ENCODE measurements around the gene SNTA1. TPM values are rescaled to one million over a fixed set of nuclear protein-coding genes. Genes with fewer than 3 reads are reported as not detected.

The SNTA1 gene
- total and polyA plus RNA-seq, 2 of the 13 experiments (the other 11 are each of a cell fraction or from before 2014, with no cell fraction given): 16.4 to 18.3 TPM

- no peak for TF ChIP-seq HNF1A (IDR thresholded peaks at IDR 0.05; ENCODE audit: low read depth)
- peak; percentile 54; the same call in 1 of the 2 replicates for TF ChIP-seq HNF1A (CRISPR knock-in tag; IDR thresholded peaks at IDR 0.05; ENCODE audit: borderline replicate concordance)
- TF ChIP-seq KAT2B (IDR thresholded peaks at IDR 0.05; ENCODE audit: borderline replicate concordance, low read depth, low read length): no peak
- TF ChIP-seq JDP2 (CRISPR knock-in tag; IDR thresholded peaks at IDR 0.05; ENCODE audit: borderline replicate concordance): no peak
- TF ChIP-seq TEAD3 (CRISPR knock-in tag; optimal IDR thresholded peaks at IDR 0.05; ENCODE audit: borderline replicate concordance): peak; percentile 73
- TF ChIP-seq, protein P1, sequence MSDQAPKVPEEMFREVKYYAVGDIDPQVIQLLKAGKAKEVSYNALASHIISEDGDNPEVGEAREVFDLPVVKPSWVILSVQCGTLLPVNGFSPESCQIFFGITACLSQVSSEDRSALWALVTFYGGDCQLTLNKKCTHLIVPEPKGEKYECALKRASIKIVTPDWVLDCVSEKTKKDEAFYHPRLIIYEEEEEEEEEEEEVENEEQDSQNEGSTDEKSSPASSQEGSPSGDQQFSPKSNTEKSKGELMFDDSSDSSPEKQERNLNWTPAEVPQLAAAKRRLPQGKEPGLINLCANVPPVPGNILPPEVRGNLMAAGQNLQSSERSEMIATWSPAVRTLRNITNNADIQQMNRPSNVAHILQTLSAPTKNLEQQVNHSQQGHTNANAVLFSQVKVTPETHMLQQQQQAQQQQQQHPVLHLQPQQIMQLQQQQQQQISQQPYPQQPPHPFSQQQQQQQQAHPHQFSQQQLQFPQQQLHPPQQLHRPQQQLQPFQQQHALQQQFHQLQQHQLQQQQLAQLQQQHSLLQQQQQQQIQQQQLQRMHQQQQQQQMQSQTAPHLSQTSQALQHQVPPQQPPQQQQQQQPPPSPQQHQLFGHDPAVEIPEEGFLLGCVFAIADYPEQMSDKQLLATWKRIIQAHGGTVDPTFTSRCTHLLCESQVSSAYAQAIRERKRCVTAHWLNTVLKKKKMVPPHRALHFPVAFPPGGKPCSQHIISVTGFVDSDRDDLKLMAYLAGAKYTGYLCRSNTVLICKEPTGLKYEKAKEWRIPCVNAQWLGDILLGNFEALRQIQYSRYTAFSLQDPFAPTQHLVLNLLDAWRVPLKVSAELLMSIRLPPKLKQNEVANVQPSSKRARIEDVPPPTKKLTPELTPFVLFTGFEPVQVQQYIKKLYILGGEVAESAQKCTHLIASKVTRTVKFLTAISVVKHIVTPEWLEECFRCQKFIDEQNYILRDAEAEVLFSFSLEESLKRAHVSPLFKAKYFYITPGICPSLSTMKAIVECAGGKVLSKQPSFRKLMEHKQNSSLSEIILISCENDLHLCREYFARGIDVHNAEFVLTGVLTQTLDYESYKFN (CRISPR knock-in tag; conservative IDR thresholded peaks at IDR 0.05): peak; percentile 61; the same call in 1 of the 2 replicates
- TF ChIP-seq CSRNP1 (CRISPR knock-in tag; IDR thresholded peaks at IDR 0.05): peak; percentile 50; the same call in 1 of the 2 replicates
- 0 out of 2 replicates have a peak, but pooled peaks have one; percentile 26 for TF ChIP-seq ZNF383 (CRISPR knock-in tag; IDR thresholded peaks at IDR 0.05; ENCODE audit: borderline replicate concordance)
- no peak for TF ChIP-seq CENPBD1 (CRISPR knock-in tag; IDR thresholded peaks at IDR 0.05; ENCODE audit: borderline replicate concordance, low read depth)
- TF ChIP-seq, protein P2, sequence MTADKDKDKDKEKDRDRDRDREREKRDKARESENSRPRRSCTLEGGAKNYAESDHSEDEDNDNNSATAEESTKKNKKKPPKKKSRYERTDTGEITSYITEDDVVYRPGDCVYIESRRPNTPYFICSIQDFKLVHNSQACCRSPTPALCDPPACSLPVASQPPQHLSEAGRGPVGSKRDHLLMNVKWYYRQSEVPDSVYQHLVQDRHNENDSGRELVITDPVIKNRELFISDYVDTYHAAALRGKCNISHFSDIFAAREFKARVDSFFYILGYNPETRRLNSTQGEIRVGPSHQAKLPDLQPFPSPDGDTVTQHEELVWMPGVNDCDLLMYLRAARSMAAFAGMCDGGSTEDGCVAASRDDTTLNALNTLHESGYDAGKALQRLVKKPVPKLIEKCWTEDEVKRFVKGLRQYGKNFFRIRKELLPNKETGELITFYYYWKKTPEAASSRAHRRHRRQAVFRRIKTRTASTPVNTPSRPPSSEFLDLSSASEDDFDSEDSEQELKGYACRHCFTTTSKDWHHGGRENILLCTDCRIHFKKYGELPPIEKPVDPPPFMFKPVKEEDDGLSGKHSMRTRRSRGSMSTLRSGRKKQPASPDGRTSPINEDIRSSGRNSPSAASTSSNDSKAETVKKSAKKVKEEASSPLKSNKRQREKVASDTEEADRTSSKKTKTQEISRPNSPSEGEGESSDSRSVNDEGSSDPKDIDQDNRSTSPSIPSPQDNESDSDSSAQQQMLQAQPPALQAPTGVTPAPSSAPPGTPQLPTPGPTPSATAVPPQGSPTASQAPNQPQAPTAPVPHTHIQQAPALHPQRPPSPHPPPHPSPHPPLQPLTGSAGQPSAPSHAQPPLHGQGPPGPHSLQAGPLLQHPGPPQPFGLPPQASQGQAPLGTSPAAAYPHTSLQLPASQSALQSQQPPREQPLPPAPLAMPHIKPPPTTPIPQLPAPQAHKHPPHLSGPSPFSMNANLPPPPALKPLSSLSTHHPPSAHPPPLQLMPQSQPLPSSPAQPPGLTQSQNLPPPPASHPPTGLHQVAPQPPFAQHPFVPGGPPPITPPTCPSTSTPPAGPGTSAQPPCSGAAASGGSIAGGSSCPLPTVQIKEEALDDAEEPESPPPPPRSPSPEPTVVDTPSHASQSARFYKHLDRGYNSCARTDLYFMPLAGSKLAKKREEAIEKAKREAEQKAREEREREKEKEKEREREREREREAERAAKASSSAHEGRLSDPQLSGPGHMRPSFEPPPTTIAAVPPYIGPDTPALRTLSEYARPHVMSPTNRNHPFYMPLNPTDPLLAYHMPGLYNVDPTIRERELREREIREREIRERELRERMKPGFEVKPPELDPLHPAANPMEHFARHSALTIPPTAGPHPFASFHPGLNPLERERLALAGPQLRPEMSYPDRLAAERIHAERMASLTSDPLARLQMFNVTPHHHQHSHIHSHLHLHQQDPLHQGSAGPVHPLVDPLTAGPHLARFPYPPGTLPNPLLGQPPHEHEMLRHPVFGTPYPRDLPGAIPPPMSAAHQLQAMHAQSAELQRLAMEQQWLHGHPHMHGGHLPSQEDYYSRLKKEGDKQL (CRISPR knock-in tag; IDR thresholded peaks at IDR 0.05; ENCODE audit: low read depth): no peak
- no peak; the same call in 1 of the 2 replicates for TF ChIP-seq ZNF678 (CRISPR knock-in tag; IDR thresholded peaks at IDR 0.05)
- peak; percentile 61 for TF ChIP-seq ZNF430 (CRISPR knock-in tag; IDR thresholded peaks at IDR 0.05)
- TF ChIP-seq NKX3-1 (CRISPR knock-in tag; IDR thresholded peaks at IDR 0.05): peak; percentile 25; the same call in 1 of the 2 replicates
These were observed 46.0 kb upstream of the SNTA1 start (continued) for GRCh38 chr20:33489495-33490022.
